HG02623 (cell line): ENCODE data around the gene KDM5A.

Experiments
- ATAC-seq: cut with Tn5 transposase; IDR thresholded peaks from one replicate; pipeline ENCODE4 v1.9.1; 2021; ENCODE audit warnings: moderate library complexity; ENCODE audit not compliant: unreplicated experiment

The KDM5A gene

GRCh38 chr12:275812-276211 lies 113.3 kb downstream of the KDM5A start:
- no peak for ATAC-seq

- no peak for ATAC-seq
Measured at GRCh38 chr12:273382-273781, 115.7 kb downstream of the KDM5A start.

- ATAC-seq, result no peak
Measured at GRCh38 chr12:272942-273341, 116.2 kb downstream of the KDM5A start.

- no peak for ATAC-seq
Measured at GRCh38 chr12:271161-271560, 118.0 kb downstream of the KDM5A start.

- ATAC-seq, result no peak
Measured at GRCh38 chr12:269191-269590, 119.9 kb downstream of the KDM5A start.

- ATAC-seq, result no peak
Measured at GRCh38 chr12:268483-268840, 120.7 kb downstream of the KDM5A start.

- ATAC-seq, result no peak
Measured at GRCh38 chr12:267581-268482, 121.3 kb downstream of the KDM5A start.

GRCh38 chr12:265096-265495 lies 124.0 kb downstream of the KDM5A start:
- ATAC-seq, result no peak

- ATAC-seq, result no peak
Measured at GRCh38 chr12:264269-264668, 124.9 kb downstream of the KDM5A start.

- ATAC-seq, result no peak
Measured at GRCh38 chr12:263574-263973, 125.5 kb downstream of the KDM5A start.

- no peak for ATAC-seq
Measured at GRCh38 chr12:262817-263216, 126.3 kb downstream of the KDM5A start, which contains the start of gene SLC6A13. SLC6A13 (minus strand) TSS chr12:262836; CDS start chr12:260052, 2,784 bp downstream.

- no peak for ATAC-seq
Measured at GRCh38 chr12:262113-262512, 127.0 kb downstream of the KDM5A start.

GRCh38 chr12:257521-258321 lies 131.4 kb downstream of the KDM5A start:
- ATAC-seq, result no peak

GRCh38 chr12:256958-257357 lies 132.2 kb downstream of the KDM5A start:
- ATAC-seq, result no peak

- ATAC-seq, result no peak
Measured at GRCh38 chr12:256225-256624, 132.9 kb downstream of the KDM5A start.

- no peak for ATAC-seq
Measured at GRCh38 chr12:254912-255311, 134.2 kb downstream of the KDM5A start.

GRCh38 chr12:254039-254438 lies 135.1 kb downstream of the KDM5A start:
- no peak for ATAC-seq

- no peak for ATAC-seq
Measured at GRCh38 chr12:253116-253831, 135.8 kb downstream of the KDM5A start.

- ATAC-seq, result no peak
Measured at GRCh38 chr12:252636-253035, 136.5 kb downstream of the KDM5A start.

- no peak for ATAC-seq
Measured at GRCh38 chr12:247271-247670, 141.8 kb downstream of the KDM5A start.

- ATAC-seq, result no peak
Measured at GRCh38 chr12:243381-243780, 145.7 kb downstream of the KDM5A start.
